Measurements from ENCODE around the gene NOXA1.

DNA sequence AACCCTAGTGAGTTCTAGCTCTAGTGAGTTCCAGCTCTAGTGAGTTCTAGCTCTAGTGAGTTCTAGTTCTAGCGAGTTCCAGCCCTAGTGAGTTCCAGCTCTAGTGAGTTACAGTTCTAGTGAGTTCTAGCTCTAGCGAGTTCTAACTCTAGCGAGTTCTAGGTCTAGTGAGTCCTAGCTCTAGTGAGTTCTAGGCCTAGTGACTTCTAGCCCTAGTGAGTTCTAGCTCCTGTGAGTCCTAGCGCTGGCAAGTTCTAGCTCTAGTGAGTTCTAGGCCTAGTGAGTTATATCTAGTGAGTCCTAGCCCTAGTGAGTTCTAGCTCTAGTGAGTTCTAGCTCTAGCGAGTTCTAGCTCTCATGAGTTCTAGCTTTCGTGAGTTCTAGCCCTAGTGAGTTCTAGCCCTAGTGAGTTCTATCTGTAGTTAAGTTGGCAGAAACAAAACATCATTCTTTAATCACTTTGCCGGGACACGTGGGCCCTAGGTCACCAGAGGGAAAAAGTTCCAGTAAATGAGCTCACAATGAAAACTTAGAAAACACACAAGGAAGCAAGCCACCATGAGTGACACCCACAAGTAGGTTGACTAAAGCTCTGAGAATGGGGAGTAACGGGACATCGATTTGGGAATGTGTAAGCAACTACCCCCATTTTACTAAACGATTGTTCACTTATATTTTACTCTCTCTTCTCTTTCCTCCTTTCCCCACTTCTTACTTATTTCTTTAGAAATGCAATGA, 47.7 kb upstream of the NOXA1 start:
- TF ChIP-seq, protein P1, sequence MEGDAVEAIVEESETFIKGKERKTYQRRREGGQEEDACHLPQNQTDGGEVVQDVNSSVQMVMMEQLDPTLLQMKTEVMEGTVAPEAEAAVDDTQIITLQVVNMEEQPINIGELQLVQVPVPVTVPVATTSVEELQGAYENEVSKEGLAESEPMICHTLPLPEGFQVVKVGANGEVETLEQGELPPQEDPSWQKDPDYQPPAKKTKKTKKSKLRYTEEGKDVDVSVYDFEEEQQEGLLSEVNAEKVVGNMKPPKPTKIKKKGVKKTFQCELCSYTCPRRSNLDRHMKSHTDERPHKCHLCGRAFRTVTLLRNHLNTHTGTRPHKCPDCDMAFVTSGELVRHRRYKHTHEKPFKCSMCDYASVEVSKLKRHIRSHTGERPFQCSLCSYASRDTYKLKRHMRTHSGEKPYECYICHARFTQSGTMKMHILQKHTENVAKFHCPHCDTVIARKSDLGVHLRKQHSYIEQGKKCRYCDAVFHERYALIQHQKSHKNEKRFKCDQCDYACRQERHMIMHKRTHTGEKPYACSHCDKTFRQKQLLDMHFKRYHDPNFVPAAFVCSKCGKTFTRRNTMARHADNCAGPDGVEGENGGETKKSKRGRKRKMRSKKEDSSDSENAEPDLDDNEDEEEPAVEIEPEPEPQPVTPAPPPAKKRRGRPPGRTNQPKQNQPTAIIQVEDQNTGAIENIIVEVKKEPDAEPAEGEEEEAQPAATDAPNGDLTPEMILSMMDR (IDR thresholded peaks at IDR 0.05; ENCODE audit: low read depth, low read length), result no peak
- TF ChIP-seq MYC (IDR thresholded peaks at IDR 0.05; ENCODE audit: low read depth, low read length), result no peak
